Left forelimb (tissue), 1 donor: ENCODE results near the gene TMEM176B.

Experiments used
- DNase-seq: peaks from one replicate; pipeline ENCODE4 v3.0.0-alpha.2; 2018; ENCODE audit warnings: low spot score

TMEM176B gene

DNA sequence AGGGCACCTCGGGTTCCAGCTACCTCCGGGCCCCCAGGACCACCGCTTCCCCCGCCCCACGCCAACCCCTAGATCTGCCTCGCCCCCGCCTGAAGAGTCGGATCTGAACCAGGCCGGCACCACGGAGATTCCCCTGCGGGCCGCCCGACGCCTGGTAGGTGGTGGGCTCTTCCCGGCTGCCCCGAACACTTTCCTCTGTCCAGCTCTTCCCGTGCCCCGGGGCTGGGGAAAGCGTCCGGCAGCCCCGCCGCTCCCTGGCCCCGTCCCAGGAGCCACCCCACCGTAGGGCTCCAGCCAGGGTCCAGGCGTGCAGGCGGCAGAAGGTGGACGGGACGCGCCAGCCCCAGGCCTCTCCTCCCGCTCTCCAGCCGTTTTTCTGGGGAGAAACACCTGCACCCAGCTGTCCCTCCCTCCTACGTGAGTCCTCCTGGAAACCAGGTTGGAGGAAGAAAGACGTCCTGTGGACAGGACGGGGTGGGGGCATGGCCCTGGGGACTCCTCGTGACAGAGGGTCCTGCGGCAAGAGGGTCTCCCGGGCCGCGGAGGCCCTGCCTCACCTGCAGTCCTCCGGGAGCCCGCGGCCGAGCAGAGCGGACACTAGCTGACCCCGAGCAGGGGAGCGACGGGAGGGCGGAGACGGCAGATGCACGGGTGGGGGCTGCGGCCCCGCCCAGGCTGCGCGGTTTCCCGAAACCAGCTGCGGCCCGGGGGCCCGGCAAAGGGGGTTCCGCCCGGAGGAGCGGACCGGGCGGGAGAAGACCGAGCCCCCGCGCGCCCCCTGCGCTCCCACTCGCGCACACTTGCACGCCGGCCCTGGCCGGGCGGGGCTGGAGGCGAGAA, at the start of gene TMEM176B:
TMEM176B (minus strand) TSS at position 624 of the 840 bp plus-strand sequence. CDS start 3,795 bp downstream, outside the sequence.
- no peak for DNase-seq

- DNase-seq = no peak
Measured at GRCh38 chr7:150849204-150849775, 49.1 kb upstream of the TMEM176B start.

GRCh38 chr7:150848561-150849115, 48.5 kb upstream of the TMEM176B start:
- no peak for DNase-seq

DNA sequence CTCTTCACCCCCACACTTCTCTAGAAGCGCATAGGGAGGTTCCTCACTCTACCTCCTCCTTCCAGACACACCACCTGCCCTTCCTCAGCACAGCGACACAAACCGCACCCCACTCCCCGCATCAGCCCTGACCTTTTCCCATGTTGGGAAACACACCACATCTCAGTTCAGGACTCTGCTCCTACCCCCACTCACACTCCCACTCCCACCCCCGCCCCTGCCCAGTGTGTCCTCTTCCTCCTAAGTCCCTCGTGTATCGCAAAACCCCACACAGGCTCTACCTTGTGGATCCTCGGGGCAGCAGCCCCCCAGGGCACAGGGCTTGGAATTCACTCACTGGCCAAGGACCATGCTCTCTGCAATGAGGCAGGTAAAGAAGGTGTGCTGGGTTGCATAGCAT, 47.9 kb upstream of the TMEM176B start:
- DNase-seq = no peak

DNA sequence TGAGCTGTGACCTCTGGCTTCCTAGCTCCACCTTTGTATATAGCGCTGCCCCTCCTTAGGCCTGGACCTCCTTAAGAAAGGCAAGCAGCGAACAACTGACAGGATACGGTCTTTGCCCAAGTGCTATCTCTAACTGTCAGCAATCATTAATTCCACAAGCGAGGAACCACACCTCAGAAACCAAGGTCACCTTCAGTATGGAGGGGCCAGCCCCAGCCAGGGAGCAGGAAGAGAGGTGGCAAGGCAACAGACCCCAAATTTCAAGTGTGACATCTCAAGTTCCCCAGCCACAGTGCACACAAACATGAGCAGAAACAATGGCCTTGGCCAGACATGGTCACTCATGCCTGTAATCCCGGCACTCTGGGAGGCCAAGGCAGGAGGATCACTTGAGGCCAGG, 47.4 kb upstream of the TMEM176B start:
- DNase-seq = no peak

DNA sequence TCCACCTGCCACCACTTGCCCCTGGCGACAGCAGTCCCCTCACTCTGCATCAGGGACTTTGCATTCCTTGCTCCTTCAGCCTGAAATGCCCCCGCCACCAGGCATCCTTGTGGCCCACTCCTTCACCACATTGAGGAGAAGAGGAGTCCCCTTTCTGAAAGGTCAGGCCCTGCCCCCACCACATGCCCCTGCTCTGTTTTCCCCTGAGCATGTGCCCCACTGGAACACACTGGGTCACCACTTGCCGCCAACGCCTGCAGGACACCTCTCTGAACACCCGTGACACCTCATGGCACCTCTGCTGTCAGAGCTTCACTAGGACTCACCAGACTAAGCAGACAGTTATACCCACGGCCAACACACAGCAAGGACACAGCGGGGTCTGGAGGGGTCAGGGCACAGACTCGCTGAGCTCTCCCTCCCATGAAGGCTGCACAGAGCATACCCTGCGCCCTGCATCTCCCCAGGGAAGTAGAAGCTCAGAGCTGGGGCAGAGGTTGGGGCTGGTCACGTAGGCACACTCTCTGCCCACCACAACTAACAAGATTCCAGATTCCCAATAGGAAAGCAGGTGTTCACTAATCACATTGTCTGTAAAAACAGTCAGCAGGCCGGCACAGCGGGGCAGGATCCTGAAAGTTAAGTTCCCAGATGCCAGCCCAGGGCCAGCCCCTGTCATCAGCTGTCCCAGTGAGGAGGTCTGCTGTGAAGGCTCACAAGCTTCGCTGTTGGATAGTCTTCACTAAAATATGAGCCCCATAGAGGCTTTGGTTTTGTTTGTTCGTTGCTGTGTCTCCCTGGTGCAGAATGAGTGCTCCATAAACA, 46.3 kb upstream of the TMEM176B start:
- no peak for DNase-seq

DNA sequence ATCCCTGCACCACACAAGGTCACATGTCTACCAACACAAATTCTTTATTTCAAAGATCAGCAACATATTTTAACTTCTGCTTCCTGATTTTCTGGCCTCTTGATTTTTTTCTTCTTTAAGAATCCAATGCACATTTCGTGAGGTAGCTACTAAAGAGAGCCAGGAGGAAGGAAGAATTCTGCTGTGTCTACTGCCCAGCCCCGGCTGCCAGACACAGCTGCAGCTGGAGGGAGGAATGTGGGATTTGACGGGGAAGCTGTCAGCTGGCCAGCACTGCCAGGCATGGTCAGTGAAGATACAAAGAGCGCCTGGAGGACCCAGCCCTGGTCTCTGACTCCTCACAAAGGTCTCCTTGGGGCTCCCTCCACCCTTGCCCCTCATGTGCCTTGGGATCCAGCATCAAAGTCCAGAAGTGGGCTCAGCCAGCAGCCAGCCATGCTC, 45.3 kb upstream of the TMEM176B start:
- DNase-seq = peak; percentile 69

GRCh38 chr7:150842716-150843115, 42.6 kb upstream of the TMEM176B start:
- DNase-seq = no peak

DNA sequence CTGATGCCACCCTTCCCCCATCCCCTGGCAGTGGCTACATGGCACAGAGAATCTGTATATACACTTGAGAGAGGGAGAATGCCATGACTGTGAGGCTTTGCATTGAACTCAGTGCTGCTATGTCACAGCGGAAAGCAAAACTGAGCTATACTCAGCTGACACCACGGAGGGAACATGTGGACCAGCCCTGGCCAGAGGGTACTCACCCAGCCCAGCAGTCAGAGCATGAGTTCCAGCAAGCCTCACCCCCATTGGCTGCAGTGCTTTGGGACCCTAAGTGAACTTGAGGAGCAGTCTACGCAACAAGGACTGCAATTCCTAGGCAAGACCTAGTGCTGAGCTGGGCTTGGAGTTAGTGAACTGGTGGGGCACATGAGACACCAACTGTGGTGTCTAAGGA, 41.9 kb upstream of the TMEM176B start:
- DNase-seq = no peak

DNA sequence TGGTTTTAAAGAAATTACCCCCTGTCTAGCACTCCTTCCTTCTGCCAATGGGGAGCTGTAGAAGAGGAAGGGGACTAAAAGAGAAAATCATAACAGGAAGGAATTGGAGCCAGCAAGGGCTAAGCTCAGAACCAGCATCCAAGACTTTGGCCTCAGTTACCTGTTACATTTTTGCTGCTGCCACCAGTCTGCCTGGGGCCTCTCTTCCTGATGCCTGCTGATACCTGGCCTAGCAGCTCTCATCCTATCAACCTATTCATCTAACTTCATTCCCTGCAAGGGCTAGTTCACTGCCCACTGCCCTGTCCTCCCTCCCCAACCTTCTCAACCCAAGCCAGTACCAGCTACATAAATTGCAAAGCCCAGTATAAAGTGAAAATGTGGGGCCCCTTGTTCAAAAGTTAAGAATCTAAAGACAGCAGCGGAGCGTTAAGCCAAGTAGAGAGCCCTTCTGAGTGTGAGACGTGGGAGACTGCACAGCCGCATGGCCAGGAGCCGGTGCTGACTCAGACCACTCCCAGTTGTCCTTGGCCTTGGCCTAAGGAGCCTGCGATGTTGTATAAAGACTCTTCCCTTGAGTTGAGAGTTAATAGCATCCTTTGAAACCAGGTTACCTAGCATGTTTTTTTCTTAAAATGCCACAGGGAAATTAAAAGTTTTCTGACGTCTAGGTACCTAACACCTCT, 38.9 kb upstream of the TMEM176B start:
- DNase-seq = no peak

GRCh38 chr7:150835702-150836280, 35.6 kb upstream of the TMEM176B start:
- DNase-seq = no peak

- DNase-seq = no peak
Measured at GRCh38 chr7:150835019-150835418, 34.9 kb upstream of the TMEM176B start.

DNA sequence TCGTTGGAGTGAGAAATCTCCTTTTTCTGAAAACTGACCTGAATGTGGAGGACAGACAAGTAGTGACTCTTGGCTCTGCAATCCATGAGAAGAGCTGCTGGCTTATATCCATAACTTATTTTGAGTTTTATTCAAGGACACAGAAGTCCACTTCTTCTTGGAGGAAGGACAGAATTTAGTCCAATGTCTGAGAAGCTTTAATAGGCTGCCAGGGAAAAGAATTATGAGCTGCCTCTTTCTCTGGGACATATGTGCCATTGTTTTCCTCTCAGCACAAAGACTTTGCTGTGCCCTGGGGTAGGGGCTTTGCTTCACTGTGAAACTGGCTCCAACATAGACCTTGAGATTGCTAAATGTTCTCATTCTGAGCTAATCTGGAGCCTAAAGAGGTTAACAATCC, 31.7 kb upstream of the TMEM176B start:
- DNase-seq = no peak

GRCh38 chr7:150830937-150831336, 30.8 kb upstream of the TMEM176B start:
- DNase-seq = no peak

DNA sequence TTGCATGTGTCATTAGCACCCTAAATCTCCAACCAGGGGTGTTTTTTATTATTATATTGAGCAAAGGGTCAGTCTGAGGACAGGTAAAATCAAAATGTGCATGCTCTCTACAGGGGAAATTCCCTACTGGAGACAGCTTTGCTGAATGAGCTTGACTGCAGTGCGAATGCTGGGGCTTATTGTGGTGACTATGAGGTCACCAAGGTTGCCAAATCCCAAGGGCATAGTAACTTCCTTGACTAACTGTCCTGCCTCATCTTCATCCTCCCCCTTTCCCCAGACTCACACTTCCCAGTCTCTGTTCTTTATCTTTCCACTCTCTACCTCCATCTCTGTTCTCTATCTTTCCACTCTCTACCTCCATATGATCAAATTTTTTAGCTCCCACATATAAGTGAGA, 29.3 kb upstream of the TMEM176B start:
- DNase-seq = no peak

DNA sequence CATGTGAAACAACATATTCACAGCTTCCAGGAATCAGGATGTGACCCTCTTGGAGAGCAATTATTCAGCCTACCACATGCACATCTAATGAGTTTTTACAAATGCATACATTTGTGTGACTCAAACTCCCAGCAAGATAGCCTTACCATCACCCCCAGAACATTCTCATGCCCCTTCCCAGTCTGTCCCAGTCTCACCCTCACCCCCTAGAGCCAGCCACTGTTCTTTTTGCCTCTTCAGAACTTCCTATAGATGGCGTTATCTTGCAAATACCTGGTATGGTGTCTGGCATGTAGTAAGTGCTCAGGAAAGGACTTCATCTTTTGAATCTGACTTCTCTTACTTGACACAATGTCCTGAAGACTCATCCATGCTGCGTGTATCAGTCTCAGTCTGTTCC, 28.2 kb upstream of the TMEM176B start:
- DNase-seq = no peak

- no peak for DNase-seq
Measured at GRCh38 chr7:150826061-150826849, 26.1 kb upstream of the TMEM176B start.

GRCh38 chr7:150824379-150825177, 24.4 kb upstream of the TMEM176B start:
- peak; percentile 37 for DNase-seq

- DNase-seq = no peak
Measured at GRCh38 chr7:150823484-150824126, 23.4 kb upstream of the TMEM176B start.
